GM23248 (cell line): ENCODE data around the gene CFAP45. TPM values are rescaled to one million over a fixed set of nuclear protein-coding genes. Genes with fewer than 3 reads are reported as not detected.

Experiments
- DNase-seq: peaks from one replicate; pipeline ENCODE4 v3.0.0-alpha.2; 2015
- H2AFZ ChIP-seq: fragments of 200-600 bp; sonication (generic); 2 replicates; pipeline ENCODE4 v1.6.1; 2016; ENCODE audit warnings: antibody characterized with exemption
- H3F3A ChIP-seq: fragments of 200-600 bp; sonication (generic); 2 replicates; pipeline ENCODE4 v1.6.1; 2016; ENCODE audit warnings: mild to moderate bottlenecking, antibody characterized with exemption, mixed run types; ENCODE audit not compliant: insufficient read depth
- H3K27ac ChIP-seq: fragments of 200-600 bp; sonication (generic); 2 replicates; pipeline ENCODE4 v1.5.1; 2016; ENCODE audit warnings: mild to moderate bottlenecking
- H3K27me3 ChIP-seq: fragments of 200-600 bp; sonication (generic); replicated peaks from 2 replicates; pipeline ENCODE4 v1.6.1; 2016; ENCODE audit warnings: mild to moderate bottlenecking; ENCODE audit not compliant: insufficient read depth
- H3K36me3 ChIP-seq: fragments of 200-600 bp; sonication (generic); 2 replicates; pipeline ENCODE4 v1.6.1; 2016; ENCODE audit warnings: low read depth, mild to moderate bottlenecking
- H3K4me1 ChIP-seq: fragments of 200-600 bp; sonication (generic); 2 replicates; pipeline ENCODE4 v1.6.1; 2016; ENCODE audit warnings: mild to moderate bottlenecking; ENCODE audit not compliant: insufficient read depth
- H3K4me2 ChIP-seq: fragments of 200-600 bp; sonication (generic); one replicate; pipeline ENCODE4 v1.6.1; 2016; ENCODE audit warnings: mild to moderate bottlenecking; ENCODE audit not compliant: unreplicated experiment
- H3K4me3 ChIP-seq: fragments of 200-600 bp; sonication (generic); 2 replicates; pipeline ENCODE4 v1.5.1; 2016; ENCODE audit warnings: mild to moderate bottlenecking
- H3K79me2 ChIP-seq: fragments of 200-600 bp; sonication (generic); 2 replicates; pipeline ENCODE4 v1.6.1; 2016; ENCODE audit warnings: mild to moderate bottlenecking; ENCODE audit not compliant: insufficient read depth
- H3K9ac ChIP-seq: fragments of 200-600 bp; sonication (generic); 2 replicates; pipeline ENCODE4 v1.6.1; 2016; ENCODE audit warnings: mild to moderate bottlenecking
- H3K9me2 ChIP-seq: fragments of 200-600 bp; sonication (generic); 2 replicates; pipeline ENCODE4 v1.6.1; 2016; ENCODE audit warnings: mixed run types, mild to moderate bottlenecking, moderate library complexity; ENCODE audit not compliant: insufficient read depth
- H3K9me3 ChIP-seq: fragments of 200-600 bp; sonication (generic); one replicate; pipeline ENCODE4 v1.6.1; 2017; ENCODE audit warnings: low read depth
- H4K20me1 ChIP-seq: fragments of 200-600 bp; sonication (generic); 2 replicates; pipeline ENCODE4 v1.6.0; 2016; ENCODE audit not compliant: insufficient read depth
- EZH2 ChIP-seq: fragments of 200-600 bp; sonication (generic); IDR thresholded peaks from 2 replicates; pipeline ENCODE4 v1.6.1; 2018; ENCODE audit warnings: antibody characterized with exemption, mild to moderate bottlenecking; ENCODE audit not compliant: insufficient read depth, poor library complexity, severe bottlenecking
- EZH2phosphoT487 ChIP-seq: fragments of 200-600 bp; sonication (generic); IDR thresholded peaks from 2 replicates; pipeline ENCODE4 v1.6.1; 2018; ENCODE audit warnings: antibody characterized with exemption, moderate library complexity, mild to moderate bottlenecking, low read depth; ENCODE audit not compliant: insufficient read depth
- WGBS, 2 experiments: methylation state at CpG; one replicate each; pipeline ENCODE4 v1.1.6; 2015 to 2017; ENCODE audit warnings: low lambda C conversion rate in 2 of 2, low coverage in 1 of 2; ENCODE audit errors: missing lambda C conversion rate in 2 of 2; 5-methylcytosine and 5-hydroxymethylcytosine counted together
- in situ Hi-C: fragments of 300-500 bp; cut with MboI; formaldehyde crosslinking; loops from 2 replicates; pipeline ENCODE4 v1.15.0; 2020
- microRNA-seq: library from miRNA; unstranded; fragments of <30 nt; microRNA quantifications from one replicate; pipeline ENCODE4, GENCODE V29; 2016; ENCODE audit warnings: borderline number of aligned reads
- polyA plus RNA-seq: library from polyadenylated mRNA; unstranded; fragments of >200 nt; fragmentation: Nextera tagmentation; extraction: Ambion mirVana; gene quantifications from 2 replicates; pipeline ENCODE4 v1.2.1, GENCODE V29; 2016
- small RNA-seq: library from RNA; depleted of rRNA; stranded (forward); fragments of <200 nt; gene quantifications from one replicate; pipeline ENCODE3, GENCODE V24; 2014; ENCODE audit warnings: low read depth, low replicate concordance
- total RNA-seq: library from RNA; depleted of rRNA; stranded (reverse); fragments of >200 nt; shearing (Covaris generic); gene quantifications from 2 replicates; pipeline ENCODE4 v1.2.3, GENCODE V29; 2014; rRNA removed

The CFAP45 gene
- total and polyA plus RNA-seq, 2 experiments from 2014 or later = 0.51 TPM; not detected in 1

- Histone ChIP-seq H3K4me1 (no peaks in the 10 kb centered on the region), H3K9me3 (no peaks in the 10 kb centered on the region), H3K9ac (no peak overlapping the region), H3K79me2 (no peaks in the 10 kb centered on the region), H3F3A (no peaks in the 10 kb centered on the region), H2AFZ (no peak overlapping the region), H3K27ac (no peak overlapping the region), H3K4me3 (no peak overlapping the region), H4K20me1 (no peaks in the 10 kb centered on the region), H3K36me3 (no peaks in the 10 kb centered on the region), H3K9me2 (no peaks in the 10 kb centered on the region), H3K4me2 (no peak overlapping the region), H3K27me3 (no peaks in the 10 kb centered on the region; the same call in none of the 2 replicates)
- 5 to 15% methylated on average over 7 of the region's 7 CpGs for whole genome bisulfite sequencing, 2 experiments
- in situ Hi-C loops = no loop called here
- TF ChIP-seq EZH2 = no peak
- TF ChIP-seq EZH2phosphoT487 = no peak
- DNase-seq = no peak
Measured at GRCh38 chr1:159823406-159823805, 76.6 kb downstream of the CFAP45 start.

Small RNAs within 50 kb of the gene (microRNA-seq; reads per million reads assigned to microRNA genes)
- not detected for gene MIR4259

Small RNAs within 50 kb of the gene (small RNA-seq; reads per million reads assigned to genes)
- gene MIR4259 (not detected), gene RF00570 (1.1 reads per million, percentile 45 among the genes with 10 or more reads in this experiment)

Other genes starting within 250 kb of the CFAP45 start
- gene CRP, start 185.6 kb downstream of the CFAP45 start, total RNA-seq = not detected in 2 replicates
- gene CRP, start 185.6 kb downstream of the CFAP45 start, polyA plus RNA-seq = not detected in 2 replicates
- 32.6 and 33.8 TPM in 2 replicates for gene DUSP23, start 119.2 kb downstream of the CFAP45 start, total RNA-seq
- gene DUSP23, start 119.2 kb downstream of the CFAP45 start, polyA plus RNA-seq = 51.4 and 52.1 TPM in 2 replicates
- gene FCRL6, start 97.8 kb downstream of the CFAP45 start, total RNA-seq = not detected in 2 replicates
- not detected in 2 replicates for gene FCRL6, start 97.8 kb downstream of the CFAP45 start, polyA plus RNA-seq
- gene SLAMF8, start 73.3 kb downstream of the CFAP45 start, total RNA-seq = not detected in 2 replicates
- gene SLAMF8, start 73.3 kb downstream of the CFAP45 start, polyA plus RNA-seq = 0.16 TPM in 1 of 2 replicates, not detected in the other
- gene VSIG8, start 37.5 kb downstream of the CFAP45 start, total RNA-seq = not detected in 2 replicates
- not detected in 2 replicates for gene VSIG8, start 37.5 kb downstream of the CFAP45 start, polyA plus RNA-seq
- 360 and 400 TPM in 2 replicates for gene TAGLN2, start 25.3 kb upstream of the CFAP45 start, total RNA-seq
- 692 and 713 TPM in 2 replicates for gene TAGLN2, start 25.3 kb upstream of the CFAP45 start, polyA plus RNA-seq
- not detected in 2 replicates for gene IGSF9, start 45.4 kb upstream of the CFAP45 start, total RNA-seq
- 0.13 TPM in 1 of 2 replicates, not detected in the other for gene IGSF9, start 45.4 kb upstream of the CFAP45 start, polyA plus RNA-seq
- gene SLAMF9, start 54.1 kb upstream of the CFAP45 start, total RNA-seq = not detected in 2 replicates
- gene SLAMF9, start 54.1 kb upstream of the CFAP45 start, polyA plus RNA-seq = 0.48 and 0.51 TPM in 2 replicates
- gene PIGM, start 131.8 kb upstream of the CFAP45 start, total RNA-seq = 4.8 and 5.5 TPM in 2 replicates
- gene PIGM, start 131.8 kb upstream of the CFAP45 start, polyA plus RNA-seq = 5.4 and 5.7 TPM in 2 replicates
- not detected in 2 replicates for gene KCNJ10, start 170.0 kb upstream of the CFAP45 start, total RNA-seq
- not detected in 2 replicates for gene KCNJ10, start 170.0 kb upstream of the CFAP45 start, polyA plus RNA-seq
- 0.13 TPM in 1 of 2 replicates, not detected in the other for gene KCNJ9, start 181.4 kb upstream of the CFAP45 start, total RNA-seq
- not detected in 2 replicates for gene KCNJ9, start 181.4 kb upstream of the CFAP45 start, polyA plus RNA-seq
- 43.3 and 52.2 TPM in 2 replicates for gene IGSF8, start 198.5 kb upstream of the CFAP45 start, total RNA-seq
- 32.9 and 34.6 TPM in 2 replicates for gene IGSF8, start 198.5 kb upstream of the CFAP45 start, polyA plus RNA-seq
- 0.11 and 0.13 TPM in 2 replicates for gene ATP1A2, start 215.6 kb upstream of the CFAP45 start, total RNA-seq
- gene ATP1A2, start 215.6 kb upstream of the CFAP45 start, polyA plus RNA-seq = 0.14 and 0.30 TPM in 2 replicates